ENCODE data around the gene VAMP1. TPM values are rescaled to one million over a fixed set of nuclear protein-coding genes. Genes with fewer than 3 reads are reported as not detected.

VAMP1 gene
- total RNA-seq: 10.9 and 20.4 TPM in 2 replicates

DNA sequence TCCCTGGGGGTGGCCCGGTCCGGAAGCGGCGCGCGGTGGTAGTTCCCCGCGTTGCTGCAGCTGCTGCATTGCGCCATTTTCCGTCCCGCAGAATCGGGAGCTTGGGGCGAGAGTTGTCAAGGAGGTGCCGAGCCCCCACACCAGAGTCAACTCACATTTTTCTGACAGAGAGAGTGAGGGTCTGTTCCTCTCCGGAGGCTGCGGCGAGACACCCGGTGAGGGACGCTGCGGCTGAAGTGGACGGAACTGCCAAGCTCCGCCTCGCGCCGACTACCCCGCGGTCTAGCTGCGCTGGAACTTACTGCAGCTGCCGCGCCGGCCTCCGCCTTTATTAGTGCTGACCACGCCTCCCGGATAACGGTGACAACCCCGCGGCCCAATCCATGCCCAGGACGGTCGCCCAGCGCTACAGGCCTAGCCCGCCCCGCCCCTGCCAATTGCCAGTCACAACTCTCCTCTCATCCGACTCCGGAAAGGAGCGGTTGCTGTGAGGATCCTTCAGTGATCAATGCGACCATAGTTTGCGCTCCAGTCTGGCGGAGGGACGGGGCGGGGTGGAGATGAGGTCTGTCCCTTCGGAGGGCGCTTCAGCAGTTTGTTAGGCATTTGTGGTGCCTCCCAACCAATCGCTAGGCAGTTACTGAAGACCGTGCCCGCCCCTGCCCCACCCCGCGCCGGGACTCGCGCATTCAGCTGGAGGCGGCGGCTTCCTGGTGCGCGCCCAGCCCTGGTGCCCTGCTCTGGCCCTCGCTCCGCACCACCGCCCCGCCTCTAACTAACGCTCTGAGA, at the start of gene VAMP1:
Gene VAMP1, minus strand, starts transcription at position 303 of the 789 bp plus-strand sequence. Its CDS starts 146 bp downstream, at position 157.

DNA sequence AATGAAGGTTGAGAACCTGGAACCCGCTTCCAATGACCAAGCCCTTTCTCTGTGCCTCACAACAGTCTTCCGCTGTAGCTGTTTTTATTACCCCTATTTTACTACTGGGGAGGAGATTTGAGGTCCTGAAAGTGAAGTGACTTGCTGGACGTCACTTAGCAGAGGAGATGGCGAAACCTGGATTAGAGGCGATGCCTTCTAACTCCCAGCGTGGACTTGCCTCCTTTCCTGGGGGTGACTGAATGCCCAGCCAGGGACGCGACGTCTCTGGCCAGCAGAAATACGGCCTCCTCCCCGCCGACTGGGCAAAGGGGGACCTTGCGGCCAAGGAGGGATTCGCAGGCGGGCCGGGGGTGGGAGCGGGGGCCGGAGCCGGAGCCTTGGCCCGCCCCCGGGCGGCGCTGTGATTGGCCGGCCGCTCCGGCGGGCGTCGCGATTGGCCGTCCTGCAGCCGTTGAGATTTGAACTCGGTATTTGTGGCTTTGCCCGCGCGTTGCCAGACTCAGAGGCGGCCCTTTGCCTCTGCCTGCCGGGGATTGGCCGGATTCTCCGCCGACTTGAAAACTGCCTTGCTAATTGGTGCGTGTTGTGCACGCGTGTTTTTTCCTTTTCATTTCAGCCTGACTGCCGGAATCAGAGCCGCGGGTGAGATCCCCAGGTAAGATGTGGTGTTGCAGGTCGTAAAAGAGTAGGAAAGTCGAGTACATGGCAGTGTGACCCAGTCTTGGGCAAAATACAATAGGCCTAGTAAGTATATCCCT, 23.2 kb upstream of the VAMP1 start, which contains the start of gene NCAPD2:
Gene NCAPD2, plus strand, starts transcription at position 606 of the 761 bp plus-strand sequence. CDS start 997 bp downstream, outside the sequence.

GRCh38 chr12:6492838-6493496, 22.5 kb upstream of the VAMP1 start, which contains the start of gene MRPL51:
Gene MRPL51, minus strand, starts transcription at chr12:6493262. Its CDS starts 126 bp downstream, at chr12:6493136.

GRCh38 chr12:6451348-6452244, 18.9 kb downstream of the VAMP1 start, which contains the start of gene TAPBPL:
Gene TAPBPL, plus strand, starts transcription at chr12:6452042. Its CDS starts 207 bp downstream, at chr12:6452249.

DNA sequence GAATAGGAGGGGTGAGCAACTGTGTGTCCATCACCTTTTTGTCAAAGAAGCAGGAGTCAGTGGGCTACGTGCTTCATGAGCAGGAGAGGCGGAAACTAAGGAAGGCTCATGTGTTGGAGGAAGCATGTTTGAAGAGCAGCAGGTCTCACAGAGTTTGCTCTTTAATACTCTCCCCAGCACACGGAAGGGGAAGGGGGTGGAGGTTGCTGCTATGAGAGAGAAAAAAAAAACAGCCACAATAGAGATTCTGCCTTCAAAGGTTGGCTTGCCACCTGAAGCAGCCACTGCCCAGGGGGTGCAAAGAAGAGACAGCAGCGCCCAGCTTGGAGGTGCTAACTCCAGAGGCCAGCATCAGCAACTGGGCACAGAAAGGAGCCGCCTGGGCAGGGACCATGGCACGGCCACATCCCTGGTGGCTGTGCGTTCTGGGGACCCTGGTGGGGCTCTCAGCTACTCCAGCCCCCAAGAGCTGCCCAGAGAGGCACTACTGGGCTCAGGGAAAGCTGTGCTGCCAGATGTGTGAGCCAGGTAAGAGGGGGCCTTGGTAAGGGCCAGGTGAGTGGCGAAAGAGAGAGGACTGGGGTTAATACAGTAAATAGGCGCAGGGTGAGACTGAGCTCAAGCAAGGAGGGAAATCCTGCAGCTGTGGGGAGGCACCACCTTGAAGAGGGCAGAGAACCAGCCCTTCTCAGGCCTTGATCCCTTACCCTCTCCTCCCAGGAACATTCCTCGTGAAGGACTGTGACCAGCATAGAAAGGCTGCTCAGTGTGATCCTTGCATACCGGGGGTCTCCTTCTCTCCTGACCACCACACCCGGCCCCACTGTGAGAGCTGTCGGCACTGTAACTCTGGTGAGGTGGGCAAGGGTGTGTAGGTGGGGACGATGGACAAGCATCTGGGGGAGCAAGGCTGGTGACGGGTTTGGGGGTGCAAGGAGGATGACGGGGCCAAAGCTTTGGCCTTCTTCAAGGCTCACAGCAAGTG, 25.5 kb downstream of the VAMP1 start, which contains the start of gene CD27:
Gene CD27, plus strand, starts transcription at position 252 of the 985 bp plus-strand sequence. Its CDS starts 141 bp downstream, at position 393.

Other genes starting within 250 kb of the VAMP1 start
- 0.13 and 0.39 TPM in 2 replicates for gene PLEKHG6, start 160.0 kb downstream of the VAMP1 start, total RNA-seq
- gene TNFRSF1A, start 128.6 kb downstream of the VAMP1 start, total RNA-seq: 134 and 172 TPM in 2 replicates
- 0.07 TPM in 1 of 2 replicates, not detected in the other for gene SCNN1A, start 95.1 kb downstream of the VAMP1 start, total RNA-seq
- 80.0 and 101 TPM in 2 replicates for gene LTBR, start 86.5 kb downstream of the VAMP1 start, total RNA-seq
- not detected in 2 replicates for gene CD27, start 25.7 kb downstream of the VAMP1 start, total RNA-seq
- gene TAPBPL, start 18.6 kb downstream of the VAMP1 start, total RNA-seq: 7.6 and 14.7 TPM in 2 replicates
- gene MRPL51, start 22.6 kb upstream of the VAMP1 start, total RNA-seq: 71.8 and 72.8 TPM in 2 replicates
- 40.5 and 47.6 TPM in 2 replicates for gene NCAPD2, start 23.4 kb upstream of the VAMP1 start, total RNA-seq
- 12,763 and 13,179 TPM in 2 replicates for gene GAPDH, start 63.8 kb upstream of the VAMP1 start, total RNA-seq
- 14.7 and 16.1 TPM in 2 replicates for gene IFFO1, start 85.4 kb upstream of the VAMP1 start, total RNA-seq
- gene NOP2, start 97.6 kb upstream of the VAMP1 start, total RNA-seq: 10.0 and 19.5 TPM in 2 replicates
- gene CHD4, start 136.7 kb upstream of the VAMP1 start, total RNA-seq: 238 and 263 TPM in 2 replicates
- gene LPAR5, start 165.3 kb upstream of the VAMP1 start, total RNA-seq: 0.03 TPM in 1 of 2 replicates, not detected in the other
- 0.13 and 0.26 TPM in 2 replicates for gene ACRBP, start 176.8 kb upstream of the VAMP1 start, total RNA-seq
- gene ING4, start 192.4 kb upstream of the VAMP1 start, total RNA-seq: 26.9 and 27.4 TPM in 2 replicates
- 16.4 and 16.8 TPM in 2 replicates for gene ZNF384, start 218.7 kb upstream of the VAMP1 start, total RNA-seq
- gene PIANP, start 230.1 kb upstream of the VAMP1 start, total RNA-seq: 1.1 and 1.3 TPM in 2 replicates